GM12878 (cell line): ENCODE results near the gene ME3. TPM values are rescaled to one million over a fixed set of nuclear protein-coding genes. Genes with fewer than 3 reads are reported as not detected.

Experiments used
- ATAC-seq: fragments of 200-7000 bp; cut with Tn5 transposase; 3 replicates; pipeline ENCODE4 v1.9.1; 2020; ENCODE audit warnings: mild to moderate bottlenecking, moderate library complexity
- BruUV-seq: library from RNA; stranded (reverse); fragments of 400-500 nt; replicated peaks from 2 replicates; lab custom pipeline; 2021; lab: Mats Ljungman, UMichigan
- CTCF ChIA-PET: fragments of 300-600 bp; sonication (Branson Sonifier 250); formaldehyde crosslinking; extraction: SDS; loops from one replicate; lab custom pipeline; 2021; ENCODE audit warnings: inconsistent platforms; lab: Yijun Ruan, JAX
- POLR2A ChIA-PET: fragments of 350-600 bp; formaldehyde crosslinking; extraction: SDS; loops from one replicate; lab custom pipeline; 2021; ENCODE audit warnings: inconsistent platforms; lab: Charles Lee
- RAD21 ChIA-PET: fragments of 300-600 bp; sonication (Branson Sonifier 250); formaldehyde crosslinking; loops from one replicate; lab custom pipeline; 2023; ENCODE audit warnings: antibody characterized with exemption; ENCODE audit not compliant: unreplicated experiment; lab: Charles Lee
- SMC1A ChIA-PET: fragments of 300-600 bp; sonication (Branson Sonifier 250); formaldehyde crosslinking; loops from one replicate; lab custom pipeline; 2023; ENCODE audit not compliant: unreplicated experiment, uncharacterized antibody; lab: Charles Lee
- DNase-seq: peaks from one replicate; pipeline ENCODE4 v3.0.0-alpha.2; 2011; ENCODE audit warnings: low read depth, low spot score
- FAIRE-seq: peaks from 3 replicates; lab custom pipeline; 2011; peaks lifted over from hg19 to GRCh38; lab: Jason Lieb, UNC
- H2AFZ ChIP-seq: 2 replicates; pipeline ENCODE4 v1.6.0; 2011; ENCODE audit warnings: low read depth, low read length, control low read depth; ENCODE audit not compliant: control insufficient read depth
- H3K27ac ChIP-seq: 2 replicates; pipeline ENCODE4 v1.5.1; 2011; ENCODE audit warnings: control low read depth; ENCODE audit not compliant: control insufficient read depth, insufficient read depth
- H3K27me3 ChIP-seq, 2 experiments: replicated peaks in 1 of 2; 2 replicates each; pipeline versions ENCODE4 v1.6.0 to v1.6.1; 2011; ENCODE audit warnings: low read length in 1 of 2; ENCODE audit not compliant: control insufficient read depth in 2 of 2, insufficient read depth in 2 of 2
- H3K36me3 ChIP-seq, 2 experiments: 2 replicates each; pipeline ENCODE4 v1.5.1; 2011; ENCODE audit warnings: low read length in 1 of 2; ENCODE audit not compliant: control insufficient read depth in 2 of 2, insufficient read depth in 2 of 2
- H3K4me1 ChIP-seq: 2 replicates; pipeline ENCODE4 v1.6.1; 2011; ENCODE audit warnings: mild to moderate bottlenecking, low read length, moderate library complexity, mixed read lengths; ENCODE audit not compliant: control insufficient read depth, insufficient read depth
- H3K4me2 ChIP-seq: 2 replicates; pipeline ENCODE4 v1.6.0; 2011; ENCODE audit warnings: control low read depth; ENCODE audit not compliant: control insufficient read depth, insufficient read depth
- H3K4me3 ChIP-seq: fragments of 200-600 bp; sonication (generic); 2 replicates; pipeline ENCODE4 v1.5.1; 2016
- H3K79me2 ChIP-seq: 2 replicates; pipeline ENCODE4 v1.6.0; 2011; ENCODE audit warnings: low read length; ENCODE audit not compliant: control insufficient read depth, insufficient read depth
- H3K9ac ChIP-seq: 2 replicates; pipeline ENCODE4 v1.8.0; 2011; ENCODE audit warnings: low read length, control low read depth, mixed read lengths; ENCODE audit not compliant: control insufficient read depth, insufficient read depth
- H3K9me3 ChIP-seq: replicated peaks from 3 replicates; pipeline ENCODE4 v1.5.1; 2011; ENCODE audit warnings: mild to moderate bottlenecking, low read length; ENCODE audit not compliant: control insufficient read depth, insufficient read depth
- H4K20me1 ChIP-seq: 2 replicates; pipeline ENCODE4 v1.6.0; 2011; ENCODE audit not compliant: control insufficient read depth, insufficient read depth
- ATF7 ChIP-seq: fragments of 450-650 bp; IDR thresholded peaks from 2 replicates; pipeline ENCODE4 v1.6.1; 2016; ENCODE audit warnings: low read depth, mild to moderate bottlenecking
- BACH1 ChIP-seq: fragments of 450-650 bp; IDR thresholded peaks from 2 replicates; pipeline ENCODE4 v1.6.1; 2017; ENCODE audit warnings: mild to moderate bottlenecking, borderline replicate concordance
- BHLHE40 ChIP-seq, 2 experiments: fragments of 450-650 bp in 1 of 2; IDR thresholded peaks; 2 replicates each; pipeline ENCODE4 v1.6.1; 2011 to 2017; ENCODE audit warnings: low read depth in 2 of 2, borderline replicate concordance in 1 of 2, improper control_type of control experiment in 1 of 2, low read length in 1 of 2, mild to moderate bottlenecking in 1 of 2
- EZH2 ChIP-seq: IDR thresholded peaks from 2 replicates; pipeline ENCODE4 v1.6.1; 2012; ENCODE audit warnings: low read depth, mild to moderate bottlenecking, control low read depth, inconsistent platforms, low read length, borderline replicate concordance; ENCODE audit not compliant: control insufficient read depth
- FOXM1 ChIP-seq: IDR thresholded peaks from 2 replicates; pipeline ENCODE4 v1.6.1; 2012; ENCODE audit warnings: low read depth, mild to moderate bottlenecking, inconsistent platforms, low read length, moderate library complexity
- HCFC1 ChIP-seq: fragments of 150-350 bp; IDR thresholded peaks from 2 replicates; pipeline ENCODE4 v1.6.1; 2014; ENCODE audit warnings: low read length
- MTA3 ChIP-seq: IDR thresholded peaks from 2 replicates; pipeline ENCODE4 v1.6.1; 2012; ENCODE audit warnings: low read length, inconsistent platforms, borderline replicate concordance
- MYC ChIP-seq: IDR thresholded peaks from 2 replicates; pipeline ENCODE4 v1.6.1; 2011; ENCODE audit warnings: mild to moderate bottlenecking, low read length, moderate library complexity, inconsistent platforms; ENCODE audit not compliant: insufficient read depth, insufficient replicate concordance, insufficient read length, severe bottlenecking
- NFYB ChIP-seq: IDR thresholded peaks from 2 replicates; pipeline ENCODE4 v1.6.1; 2011; ENCODE audit warnings: low read depth, mild to moderate bottlenecking, low read length, improper control_type of control experiment, moderate library complexity; ENCODE audit not compliant: insufficient read depth
- POLR2A ChIP-seq: IDR thresholded peaks from 2 replicates; pipeline ENCODE4 v1.6.1; 2011; ENCODE audit warnings: low read depth, mild to moderate bottlenecking, low read length
- RB1 ChIP-seq: fragments of 450-650 bp; formaldehyde crosslinking; IDR thresholded peaks from 2 replicates; pipeline ENCODE4 v1.6.1; 2017; ENCODE audit warnings: mild to moderate bottlenecking, borderline replicate concordance
- SREBF1 ChIP-seq: IDR thresholded peaks from 2 replicates; pipeline ENCODE4 v1.6.1; 2012; ENCODE audit warnings: mild to moderate bottlenecking, low read length
- TARDBP ChIP-seq: IDR thresholded peaks from 2 replicates; pipeline ENCODE4 v1.6.1; 2016; ENCODE audit warnings: borderline replicate concordance
- ZBED1 ChIP-seq: IDR thresholded peaks from 2 replicates; pipeline ENCODE4 v1.6.1; 2016; ENCODE audit warnings: borderline replicate concordance
- ZSCAN29 ChIP-seq: fragments of 450-650 bp; IDR thresholded peaks from 2 replicates; pipeline ENCODE4 v1.6.1; 2017; ENCODE audit warnings: mild to moderate bottlenecking, moderate library complexity
- WGBS: methylation state at CpG from one replicate; pipeline ENCODE4 v1.1.6; 2016; ENCODE audit warnings: low lambda C conversion rate; ENCODE audit not compliant: insufficient replicate concordance, insufficient coverage; ENCODE audit errors: missing lambda C conversion rate; 5-methylcytosine and 5-hydroxymethylcytosine counted together
- in situ Hi-C: fragments of 300-500 bp; cut with MboI; formaldehyde crosslinking; loops from 9 replicates; pipeline ENCODE4 v1.14.3; 2018; ENCODE audit warnings: mixed read lengths
- intact Hi-C: fragments of 100-400 bp; cut with micrococcal nuclease; formaldehyde crosslinking; loops from one replicate; pipeline ENCODE4 v1.14.2; 2022; ENCODE audit not compliant: unreplicated experiment
- polyA plus RNA-seq, 11 experiments: library from polyadenylated mRNA; depleted of rRNA in 4 of 11; unstranded in 6 of 11; stranded (reverse) in 5 of 11; fragments of >200 nt; fragmentation: Nextera tagmentation in 4 of 11; fragmentation: Illumina TruSeq in 1 of 11; extraction: Ambion mirVana in 4 of 11; extraction: Trizol in 1 of 11; gene quantifications; 1 replicate in 1 of 11; 2 replicates in 10 of 11; pipeline versions ENCODE4 v1.2.1 to v1.2.3, GENCODE V29; 2011 to 2016; ENCODE audit warnings: inconsistent platforms in 2 of 11, missing spikeins in 2 of 11, low read depth in 1 of 11
- total RNA-seq, 4 experiments: library from RNA; depleted of rRNA in 3 of 4; stranded (reverse); fragments of >200 nt in 3 of 4; fragmentation: Illumina TruSeq in 1 of 4; extraction: Trizol in 1 of 4; gene quantifications; 2 replicates each; pipeline versions ENCODE4 v1.2.1 to v1.2.3, GENCODE V29; 2013 to 2021
- TF ChIP-seq, protein P1 (sequence below): IDR thresholded peaks from 2 replicates; pipeline ENCODE4 v1.6.1; 2011; ENCODE audit warnings: mild to moderate bottlenecking, low read depth, low read length, moderate library complexity; ENCODE audit not compliant: insufficient replicate concordance
- TF ChIP-seq, protein P2 (sequence below): fragments of 450-650 bp; IDR thresholded peaks from 2 replicates; pipeline ENCODE4 v1.6.1; 2016; ENCODE audit warnings: mild to moderate bottlenecking

Gene ME3
- total and polyA plus RNA-seq, 10 of the 15 experiments (the other 5 are each of a cell fraction or from before 2014, with no cell fraction given) = 0.06 to 0.40 (median 0.19) TPM; not detected in 2

DNA sequence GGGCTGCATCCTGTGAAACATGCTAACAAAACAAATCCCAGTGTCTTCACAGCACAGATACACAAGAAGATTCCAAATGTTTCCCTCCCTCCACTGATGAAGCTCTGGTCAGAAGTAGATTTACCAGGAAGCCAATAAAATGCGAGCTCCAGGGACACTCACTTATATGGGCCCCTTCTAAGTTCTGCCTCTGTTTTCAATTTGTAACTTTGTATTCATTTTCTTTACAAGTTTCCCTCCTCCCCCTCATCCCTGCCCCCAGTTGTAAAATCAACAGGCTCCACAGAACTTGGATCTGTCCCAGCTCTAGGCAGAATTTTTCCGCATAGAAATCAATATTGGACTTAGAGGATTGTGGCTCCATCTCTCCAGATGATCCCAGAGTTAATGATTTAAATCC is 48.1 kb upstream of the ME3 start:
- intact Hi-C loops = no loop called here
- Histone ChIP-seq H3K4me1 (no peaks in the 10 kb centered on the region), H2AFZ (no peak overlapping the region), H3K4me3 (no peak overlapping the region), H3K9ac (no peak overlapping the region), H3K79me2 (no peaks in the 10 kb centered on the region), H3K4me2 (no peak overlapping the region), H3K27ac (no peak overlapping the region), H3K36me3 (no peaks in the 10 kb centered on the region), H3K9me3 (no peaks in the 10 kb centered on the region; the same call in 2 of the 3 replicates), H3K27me3 (no peaks in the 10 kb centered on the region), H4K20me1 (no peaks in the 10 kb centered on the region)
- TF ChIP-seq NFYB (no peak), BHLHE40 (IDR thresholded peaks at IDR 0.05; ENCODE audit: borderline replicate concordance in 1 of 2, low read depth in 2 of 2, low read length in 1 of 2) (no peak), FOXM1 (no peak), ATF7 (no peak), SREBF1 (no peak)
- RAD21 ChIA-PET = no interaction called here
- CTCF ChIA-PET = no interaction called here
- in situ Hi-C loops = no loop called here
- POLR2A ChIA-PET = interaction anchor here (0.6 kb wide), 1 partner anchor 402 kb away, joined by 5 read pairs; no protein-coding TSS in a partner anchor
- SMC1A ChIA-PET = no interaction called here
- no peak for ATAC-seq
- WGBS = 48% methylated on average over 2 of the region's 2 CpGs
- no peak for DNase-seq
- no peak for FAIRE-seq
- BruUV-seq = no TSS peak

DNA sequence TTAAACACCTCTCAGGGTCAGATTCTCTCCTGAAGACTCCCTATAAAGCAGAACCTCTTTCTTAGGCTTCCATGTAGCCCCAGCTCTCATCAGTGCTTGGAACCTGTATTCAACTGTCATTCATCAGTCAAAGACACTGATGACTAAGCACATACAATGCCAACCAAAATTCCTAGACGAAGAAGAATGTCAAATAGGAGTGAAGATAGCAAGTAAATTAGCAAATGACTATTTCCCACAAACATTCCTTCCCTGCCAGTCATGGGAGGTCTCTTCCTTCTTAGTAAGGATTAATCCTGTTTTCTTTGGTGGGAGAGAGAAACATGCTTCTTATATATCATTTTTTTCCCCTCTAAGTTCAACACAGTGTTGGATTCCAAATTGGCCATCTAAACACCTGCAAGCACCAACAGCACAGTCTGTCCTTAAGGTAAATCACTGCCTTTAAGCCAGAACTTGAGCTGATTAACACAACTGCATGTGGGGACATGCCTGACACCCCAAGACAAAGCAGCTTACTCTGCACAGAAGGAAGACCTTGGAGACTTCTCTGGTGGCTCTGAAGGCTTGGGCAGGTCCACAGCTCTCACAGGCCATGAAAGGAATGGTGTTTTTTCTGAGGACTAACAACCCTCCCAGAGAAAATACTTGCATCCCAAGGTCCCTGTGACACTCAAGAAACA is 47.5 kb upstream of the ME3 start:
- ChIA-PET SMC1A (no interaction called here), CTCF (no interaction called here), RAD21 (no interaction called here), POLR2A (no interaction called here)
- no peak overlapping the region for H3K9ac ChIP-seq
- 8% methylated on average over 1 of the region's 1 CpG for WGBS
- no peak for DNase-seq
- in situ Hi-C loops = no loop called here
- TF ChIP-seq MYC (no peak), HCFC1 (no peak), MTA3 (no peak), EZH2 (no peak), TARDBP (no peak), ZBED1 (no peak), POLR2A (no peak), RB1 (no peak), ZSCAN29 (no peak), BACH1 (no peak)
- TF ChIP-seq, protein P1, sequence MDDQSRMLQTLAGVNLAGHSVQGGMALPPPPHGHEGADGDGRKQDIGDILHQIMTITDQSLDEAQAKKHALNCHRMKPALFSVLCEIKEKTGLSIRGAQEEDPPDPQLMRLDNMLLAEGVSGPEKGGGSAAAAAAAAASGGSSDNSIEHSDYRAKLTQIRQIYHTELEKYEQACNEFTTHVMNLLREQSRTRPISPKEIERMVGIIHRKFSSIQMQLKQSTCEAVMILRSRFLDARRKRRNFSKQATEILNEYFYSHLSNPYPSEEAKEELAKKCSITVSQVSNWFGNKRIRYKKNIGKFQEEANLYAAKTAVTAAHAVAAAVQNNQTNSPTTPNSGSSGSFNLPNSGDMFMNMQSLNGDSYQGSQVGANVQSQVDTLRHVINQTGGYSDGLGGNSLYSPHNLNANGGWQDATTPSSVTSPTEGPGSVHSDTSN = no peak
- TF ChIP-seq, protein P2, sequence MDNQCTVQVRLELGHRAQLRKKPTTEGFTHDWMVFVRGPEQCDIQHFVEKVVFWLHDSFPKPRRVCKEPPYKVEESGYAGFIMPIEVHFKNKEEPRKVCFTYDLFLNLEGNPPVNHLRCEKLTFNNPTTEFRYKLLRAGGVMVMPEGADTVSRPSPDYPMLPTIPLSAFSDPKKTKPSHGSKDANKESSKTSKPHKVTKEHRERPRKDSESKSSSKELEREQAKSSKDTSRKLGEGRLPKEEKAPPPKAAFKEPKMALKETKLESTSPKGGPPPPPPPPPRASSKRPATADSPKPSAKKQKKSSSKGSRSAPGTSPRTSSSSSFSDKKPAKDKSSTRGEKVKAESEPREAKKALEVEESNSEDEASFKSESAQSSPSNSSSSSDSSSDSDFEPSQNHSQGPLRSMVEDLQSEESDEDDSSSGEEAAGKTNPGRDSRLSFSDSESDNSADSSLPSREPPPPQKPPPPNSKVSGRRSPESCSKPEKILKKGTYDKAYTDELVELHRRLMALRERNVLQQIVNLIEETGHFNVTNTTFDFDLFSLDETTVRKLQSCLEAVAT = no peak
- H3K36me3 ChIP-seq = no peaks in the 10 kb centered on the region
- H3K79me2 ChIP-seq = no peaks in the 10 kb centered on the region
- intact Hi-C loops = no loop called here
- no peak overlapping the region for H2AFZ ChIP-seq
- H3K27me3 ChIP-seq = no peaks in the 10 kb centered on the region
- FAIRE-seq = no peak
- ATAC-seq = no peak
- no peaks in the 10 kb centered on the region for H4K20me1 ChIP-seq
- no peak overlapping the region for H3K4me3 ChIP-seq
- H3K9me3 ChIP-seq = no peaks in the 10 kb centered on the region; the same call in 2 of the 3 replicates
- no peaks in the 10 kb centered on the region for H3K4me1 ChIP-seq
- no peak overlapping the region for H3K4me2 ChIP-seq
- H3K27ac ChIP-seq = no peak overlapping the region
- BruUV-seq = no TSS peak
